Testis (tissue), 2 donors: Measurements from ENCODE around the gene CRISPLD2.

Experiments used
- POLR2A ChIP-seq: fragments of 450-650 bp; IDR thresholded peaks from one replicate; pipeline ENCODE4 v1.6.1; 2017; ENCODE audit warnings: antibody characterized with exemption, mild to moderate bottlenecking, moderate library complexity
- TF ChIP-seq, protein P1 (sequence below), 3 experiments: fragments of 450-650 bp in 2 of 3; fragments of 200-600 bp in 1 of 3; sonication (generic) in 1 of 3; IDR thresholded peaks; one replicate each; pipeline ENCODE4 v1.5.1; 2016 to 2019; ENCODE audit warnings: antibody characterized with exemption in 3 of 3, mild to moderate bottlenecking in 2 of 3, moderate library complexity in 1 of 3

GRCh38 chr16:84794186-84794585, 25.6 kb upstream of the CRISPLD2 start:
- TF ChIP-seq, protein P1, sequence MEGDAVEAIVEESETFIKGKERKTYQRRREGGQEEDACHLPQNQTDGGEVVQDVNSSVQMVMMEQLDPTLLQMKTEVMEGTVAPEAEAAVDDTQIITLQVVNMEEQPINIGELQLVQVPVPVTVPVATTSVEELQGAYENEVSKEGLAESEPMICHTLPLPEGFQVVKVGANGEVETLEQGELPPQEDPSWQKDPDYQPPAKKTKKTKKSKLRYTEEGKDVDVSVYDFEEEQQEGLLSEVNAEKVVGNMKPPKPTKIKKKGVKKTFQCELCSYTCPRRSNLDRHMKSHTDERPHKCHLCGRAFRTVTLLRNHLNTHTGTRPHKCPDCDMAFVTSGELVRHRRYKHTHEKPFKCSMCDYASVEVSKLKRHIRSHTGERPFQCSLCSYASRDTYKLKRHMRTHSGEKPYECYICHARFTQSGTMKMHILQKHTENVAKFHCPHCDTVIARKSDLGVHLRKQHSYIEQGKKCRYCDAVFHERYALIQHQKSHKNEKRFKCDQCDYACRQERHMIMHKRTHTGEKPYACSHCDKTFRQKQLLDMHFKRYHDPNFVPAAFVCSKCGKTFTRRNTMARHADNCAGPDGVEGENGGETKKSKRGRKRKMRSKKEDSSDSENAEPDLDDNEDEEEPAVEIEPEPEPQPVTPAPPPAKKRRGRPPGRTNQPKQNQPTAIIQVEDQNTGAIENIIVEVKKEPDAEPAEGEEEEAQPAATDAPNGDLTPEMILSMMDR (IDR thresholded peaks at IDR 0.05) = no peak
- TF ChIP-seq POLR2A = no peak
